Osteoblast (primary cell): ENCODE results near the gene ZSWIM6. TPM values are rescaled to one million over a fixed set of nuclear protein-coding genes. Genes with fewer than 3 reads are reported as not detected.
"Not testable (repeated sequence)": the region's sequence is repeated elsewhere in the genome, so short reads cannot be mapped to it uniquely, and the experiment has no call there.

Experiments
- DNase-seq: peaks from one replicate; pipeline ENCODE4 v3.0.0; 2011; ENCODE audit warnings: low spot score, mixed read lengths; ENCODE audit not compliant: insufficient read length; ENCODE audit errors: missing footprints
- H2AFZ ChIP-seq: 2 replicates; pipeline ENCODE4 v1.6.0; 2011; ENCODE audit warnings: mild to moderate bottlenecking, low read length
- H3K27ac ChIP-seq: 2 replicates; pipeline ENCODE4 v1.5.1; 2011; ENCODE audit warnings: mild to moderate bottlenecking, low read depth, low read length, moderate library complexity
- H3K27me3 ChIP-seq: 2 replicates; pipeline ENCODE4 v1.6.0; 2012; ENCODE audit warnings: mild to moderate bottlenecking, control low read depth, inconsistent platforms, low read length, moderate library complexity; ENCODE audit not compliant: insufficient read depth
- H3K36me3 ChIP-seq: 2 replicates; pipeline ENCODE4 v1.5.1; 2011; ENCODE audit warnings: mild to moderate bottlenecking, low read length, control low read depth, moderate library complexity; ENCODE audit not compliant: insufficient read depth
- H3K4me1 ChIP-seq: 2 replicates; pipeline ENCODE4 v1.5.1; 2011; ENCODE audit warnings: mild to moderate bottlenecking, low read length, control low read depth, moderate library complexity; ENCODE audit not compliant: insufficient read depth
- H3K4me2 ChIP-seq: 2 replicates; pipeline ENCODE4 v1.6.0; 2011; ENCODE audit warnings: mild to moderate bottlenecking, low read length; ENCODE audit not compliant: insufficient read depth
- H3K4me3 ChIP-seq: fragments of 200-600 bp; sonication (generic); 3 replicates; pipeline ENCODE4 v1.5.1; 2012; ENCODE audit warnings: mild to moderate bottlenecking, low read length, inconsistent platforms; ENCODE audit not compliant: insufficient read depth
- H3K79me2 ChIP-seq: 2 replicates; pipeline ENCODE4 v1.6.0; 2012; ENCODE audit warnings: mild to moderate bottlenecking, low read length, control low read depth, inconsistent platforms; ENCODE audit not compliant: insufficient read depth
- H3K9me3 ChIP-seq: 2 replicates; pipeline ENCODE4 v1.5.1; 2011; ENCODE audit warnings: low read depth, low read length, control low read depth
- H4K20me1 ChIP-seq: 2 replicates; pipeline ENCODE4 v1.6.0; 2012; ENCODE audit warnings: mild to moderate bottlenecking, low read length, control low read depth; ENCODE audit not compliant: insufficient read depth
- CTCF ChIP-seq: IDR thresholded peaks from 2 replicates; pipeline ENCODE4 v1.5.1; 2011; ENCODE audit warnings: mild to moderate bottlenecking, low read depth, low read length, moderate library complexity; ENCODE audit errors: extremely low read depth
- total RNA-seq: library from RNA; depleted of rRNA; stranded (reverse); fragments of >200 nt; gene quantifications from 2 replicates; pipeline ENCODE4 v1.2.3, GENCODE V29; 2012

Gene ZSWIM6
- total RNA-seq, 1 donor = 10.5 TPM

GRCh38 chr5:61419106-61419505 lies 87.0 kb downstream of the ZSWIM6 start:
- peaks cover 54% of the 10 kb centered on the region for H4K20me1 ChIP-seq
- H2AFZ ChIP-seq = no peak overlapping the region
- no peaks in the 10 kb centered on the region for H3K36me3 ChIP-seq
- no peak for DNase-seq
- H3K4me2 ChIP-seq = no peak overlapping the region
- no peaks in the 10 kb centered on the region for H3K9me3 ChIP-seq
- H3K79me2 ChIP-seq = peaks cover 100% of the 10 kb centered on the region
- peaks cover 14% of the 10 kb centered on the region for H3K4me1 ChIP-seq
- no peaks in the 10 kb centered on the region for H3K27me3 ChIP-seq
- H3K4me3 ChIP-seq = no peak overlapping the region
- H3K27ac ChIP-seq = no peak overlapping the region
- TF ChIP-seq CTCF = no peak

GRCh38 chr5:61420016-61420415 lies 88.0 kb downstream of the ZSWIM6 start:
- H3K4me1 ChIP-seq = peaks cover 14% of the 10 kb centered on the region
- no peak overlapping the region for H2AFZ ChIP-seq
- H3K27ac ChIP-seq = no peak overlapping the region
- peaks cover 45% of the 10 kb centered on the region for H4K20me1 ChIP-seq
- H3K27me3 ChIP-seq = no peaks in the 10 kb centered on the region
- no peak for TF ChIP-seq CTCF
- no peaks in the 10 kb centered on the region for H3K9me3 ChIP-seq
- no peak for DNase-seq
- peaks cover 100% of the 10 kb centered on the region for H3K79me2 ChIP-seq
- no peaks in the 10 kb centered on the region for H3K36me3 ChIP-seq
- H3K4me3 ChIP-seq = no peak overlapping the region
- no peak overlapping the region for H3K4me2 ChIP-seq

GRCh38 chr5:61421262-61421661 lies 89.2 kb downstream of the ZSWIM6 start:
- not testable (repeated sequence) for H3K27ac ChIP-seq, H2AFZ ChIP-seq, H3K9me3 ChIP-seq, H3K4me3 ChIP-seq, H3K27me3 ChIP-seq, DNase-seq, H3K4me2 ChIP-seq, H3K36me3 ChIP-seq
- peaks cover 13% of the 10 kb centered on the region for H3K4me1 ChIP-seq
- H4K20me1 ChIP-seq = peaks cover 42% of the 10 kb centered on the region
- H3K79me2 ChIP-seq = peaks cover 99% of the 10 kb centered on the region

- Histone ChIP-seq H3K4me3 (peak overlapping the region; percentile 23), H3K36me3 (no peaks in the 10 kb centered on the region), H2AFZ (no peak overlapping the region), H3K4me2 (peak overlapping the region; percentile 60), H3K9me3 (no peaks in the 10 kb centered on the region), H3K79me2 (peaks cover 99% of the 10 kb centered on the region), H3K27ac (no peak overlapping the region), H4K20me1 (peaks cover 35% of the 10 kb centered on the region), H3K4me1 (peaks cover 8% of the 10 kb centered on the region), H3K27me3 (no peaks in the 10 kb centered on the region)
- TF ChIP-seq CTCF = no peak
- no peak for DNase-seq
Measured at GRCh38 chr5:61423487-61424145, 91.6 kb downstream of the ZSWIM6 start.
